NB4 (cell line): ENCODE results near the gene C4orf50.

Source experiments
- DNase-seq: peaks from one replicate; pipeline ENCODE4 v3.0.0; 2010; ENCODE audit warnings: low read depth
- H3K4me3 ChIP-seq: one replicate; pipeline ENCODE4 v1.5.1; 2011; ENCODE audit warnings: mild to moderate bottlenecking, low read depth, low read length, moderate library complexity
- MAX ChIP-seq: IDR thresholded peaks from 2 replicates; pipeline ENCODE4 v1.6.1; 2011; ENCODE audit warnings: low read depth, low read length
- MYC ChIP-seq: IDR thresholded peaks from 2 replicates; pipeline ENCODE4 v1.6.1; 2011; ENCODE audit warnings: low read depth, low read length
- POLR2A ChIP-seq: IDR thresholded peaks from 2 replicates; pipeline ENCODE4 v1.6.1; 2011; ENCODE audit warnings: mild to moderate bottlenecking; ENCODE audit not compliant: insufficient read length; ENCODE audit errors: extremely low read depth
- TF ChIP-seq, protein P1 (sequence below): IDR thresholded peaks from one replicate; pipeline ENCODE4 v1.5.1; 2012; ENCODE audit warnings: low read depth, low read length

Gene C4orf50

DNA sequence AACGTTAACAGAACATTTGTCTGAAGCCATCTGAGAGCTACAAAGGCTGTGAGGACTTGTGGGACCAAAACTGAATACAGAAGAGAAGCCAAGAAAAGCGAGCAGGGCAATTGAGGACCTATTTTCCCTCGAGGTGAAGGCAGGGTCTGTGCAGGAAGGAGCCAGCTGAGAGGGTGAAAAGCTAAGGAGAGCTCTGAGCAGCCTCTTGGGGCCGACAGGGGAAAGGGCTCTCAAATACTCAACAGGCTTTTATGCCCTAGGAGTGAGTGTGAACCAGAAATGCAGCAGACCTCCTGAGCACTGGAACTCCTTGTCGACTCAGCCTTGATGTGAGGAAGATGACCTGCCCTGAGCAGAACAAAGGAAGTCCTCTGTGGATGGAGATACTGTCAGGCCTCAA lies 54.2 kb downstream of the C4orf50 start:
- H3K4me3 ChIP-seq, result no peak overlapping the region
- TF ChIP-seq POLR2A (no peak), MYC (no peak), MAX (no peak)
- TF ChIP-seq, protein P1, sequence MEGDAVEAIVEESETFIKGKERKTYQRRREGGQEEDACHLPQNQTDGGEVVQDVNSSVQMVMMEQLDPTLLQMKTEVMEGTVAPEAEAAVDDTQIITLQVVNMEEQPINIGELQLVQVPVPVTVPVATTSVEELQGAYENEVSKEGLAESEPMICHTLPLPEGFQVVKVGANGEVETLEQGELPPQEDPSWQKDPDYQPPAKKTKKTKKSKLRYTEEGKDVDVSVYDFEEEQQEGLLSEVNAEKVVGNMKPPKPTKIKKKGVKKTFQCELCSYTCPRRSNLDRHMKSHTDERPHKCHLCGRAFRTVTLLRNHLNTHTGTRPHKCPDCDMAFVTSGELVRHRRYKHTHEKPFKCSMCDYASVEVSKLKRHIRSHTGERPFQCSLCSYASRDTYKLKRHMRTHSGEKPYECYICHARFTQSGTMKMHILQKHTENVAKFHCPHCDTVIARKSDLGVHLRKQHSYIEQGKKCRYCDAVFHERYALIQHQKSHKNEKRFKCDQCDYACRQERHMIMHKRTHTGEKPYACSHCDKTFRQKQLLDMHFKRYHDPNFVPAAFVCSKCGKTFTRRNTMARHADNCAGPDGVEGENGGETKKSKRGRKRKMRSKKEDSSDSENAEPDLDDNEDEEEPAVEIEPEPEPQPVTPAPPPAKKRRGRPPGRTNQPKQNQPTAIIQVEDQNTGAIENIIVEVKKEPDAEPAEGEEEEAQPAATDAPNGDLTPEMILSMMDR, result no peak
- no peak for DNase-seq

DNA sequence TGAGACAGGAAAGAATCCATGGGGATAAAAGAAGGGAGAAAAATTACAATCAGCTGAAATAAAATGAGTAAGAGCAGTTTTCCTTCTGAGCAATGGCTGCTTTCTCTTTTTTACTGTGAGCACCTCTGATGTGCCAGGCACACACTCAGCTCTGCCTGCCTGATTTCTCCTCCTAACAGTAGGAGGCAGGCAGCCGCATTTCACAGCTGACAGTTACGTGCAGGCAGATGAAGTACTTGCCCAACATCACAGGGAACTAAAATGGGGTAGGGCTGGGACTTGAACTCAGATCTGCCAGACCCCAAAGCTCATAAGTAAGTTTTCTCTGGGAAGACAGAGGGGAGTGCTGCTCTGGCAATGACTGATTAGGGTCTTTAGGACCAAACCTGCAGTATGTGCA lies 54.6 kb downstream of the C4orf50 start:
- H3K4me3 ChIP-seq, result no peak overlapping the region
- TF ChIP-seq MAX, result no peak
- TF ChIP-seq, protein P1, result no peak
- no peak for TF ChIP-seq MYC
- TF ChIP-seq POLR2A, result no peak
- DNase-seq, result no peak

DNA sequence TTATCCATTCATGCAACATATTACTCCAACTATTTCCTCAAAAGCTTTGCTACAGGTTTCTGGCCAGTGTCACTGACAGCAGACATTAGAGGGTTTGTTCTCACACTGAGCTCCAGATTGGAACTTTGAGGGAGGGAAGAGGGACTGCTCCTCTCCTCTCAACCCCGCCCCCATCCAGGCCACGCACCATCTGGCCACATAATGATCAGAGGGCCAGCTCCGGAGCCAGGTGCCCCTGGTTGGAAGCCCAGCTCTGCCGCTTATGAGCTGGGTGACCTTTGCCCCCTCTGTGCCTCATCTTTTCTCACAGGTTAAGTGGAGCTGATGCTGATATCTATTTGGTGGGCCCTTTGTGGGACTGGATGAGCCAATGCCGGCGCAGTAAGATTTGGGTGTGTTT lies 55.8 kb downstream of the C4orf50 start:
- no peak for DNase-seq
- no peak overlapping the region for H3K4me3 ChIP-seq
- TF ChIP-seq MYC, result no peak
- TF ChIP-seq MAX, result no peak
- TF ChIP-seq POLR2A, result no peak
- TF ChIP-seq, protein P1, result no peak

DNA sequence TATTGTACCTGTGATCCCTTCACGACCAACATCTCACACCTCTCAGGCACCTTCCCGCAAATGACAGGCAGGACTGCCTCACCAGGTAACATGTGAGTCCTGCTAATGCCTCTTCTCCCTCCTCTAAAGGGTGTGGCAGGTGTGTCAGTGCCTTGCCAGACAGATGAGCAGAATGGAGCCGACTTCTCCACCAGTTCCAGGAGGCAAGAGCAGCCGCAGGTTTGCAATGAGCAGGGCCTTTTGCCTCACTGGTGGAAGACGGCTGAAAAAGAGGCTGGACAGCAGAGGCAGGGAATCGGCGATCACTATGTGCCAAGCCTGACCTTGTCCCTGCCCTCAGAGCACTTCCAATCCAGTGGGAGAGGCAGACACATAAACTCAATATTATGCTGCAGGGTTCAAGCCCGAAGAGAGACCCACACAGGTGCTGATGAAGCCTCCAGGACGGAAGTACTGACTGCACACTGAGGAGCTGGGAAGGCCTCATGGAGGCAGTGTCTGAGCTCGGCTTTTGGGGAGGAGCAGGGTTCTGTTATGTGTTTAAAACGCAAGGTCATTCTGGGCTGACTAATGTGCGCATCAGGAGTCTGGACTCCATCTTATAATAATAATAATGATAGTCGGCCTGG lies 57.9 kb downstream of the C4orf50 start:
- DNase-seq, result no peak
- TF ChIP-seq MAX (no peak), POLR2A (no peak), MYC (no peak)
- TF ChIP-seq, protein P1, result no peak
- no peak overlapping the region for H3K4me3 ChIP-seq

DNA sequence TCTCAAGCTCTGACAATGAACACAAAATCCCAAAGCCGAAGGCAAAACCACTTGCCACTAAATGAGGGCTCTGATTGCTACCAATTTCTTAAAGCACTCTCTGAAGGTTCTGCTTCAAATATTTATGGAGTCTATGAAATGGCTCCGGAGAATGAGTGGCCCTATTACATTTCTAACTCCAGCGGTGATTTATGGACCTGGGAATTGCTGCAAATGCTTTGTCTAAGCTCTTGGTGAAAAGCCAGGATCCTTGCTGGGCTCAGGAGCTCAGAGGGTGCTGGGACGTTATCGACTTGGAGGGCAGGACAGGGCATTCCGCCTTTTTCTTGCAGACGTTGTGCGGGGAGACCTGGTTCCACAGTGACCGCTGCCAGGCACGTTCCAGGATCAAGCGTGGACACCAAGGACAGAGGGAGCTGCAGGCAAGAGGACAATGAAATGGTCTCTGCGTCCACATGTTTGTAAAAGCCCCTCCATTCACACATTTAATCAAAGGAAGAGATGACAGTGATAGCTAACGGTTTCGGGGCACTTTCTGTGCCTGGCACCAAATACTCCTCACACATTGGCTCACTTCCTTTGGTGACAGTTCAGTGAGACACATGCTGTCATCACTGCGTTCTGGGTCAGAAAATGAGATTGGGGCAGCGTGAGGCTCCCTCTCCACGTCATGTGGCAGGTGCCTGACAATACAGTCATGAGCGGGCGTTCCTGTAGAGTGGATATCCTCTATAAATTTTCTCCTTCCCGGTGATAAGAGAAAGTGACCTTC lies 58.8 kb downstream of the C4orf50 start:
- no peak for TF ChIP-seq MYC
- no peak for TF ChIP-seq POLR2A
- TF ChIP-seq, protein P1, result no peak
- TF ChIP-seq MAX, result no peak
- no peak overlapping the region for H3K4me3 ChIP-seq
- no peak for DNase-seq
